Right hindlimb (tissue), 1 donor: Measurements from ENCODE around the gene GPSM1.
"Not testable (repeated sequence)": the region's sequence is repeated elsewhere in the genome, so short reads cannot be mapped to it uniquely, and the experiment has no call there.

Experiments used
- DNase-seq: peaks from one replicate; pipeline ENCODE4 v3.0.0-alpha.2; 2018

The GPSM1 gene

GRCh38 chr9:136401173-136401922 lies 74.0 kb downstream of the GPSM1 start:
- no peak for DNase-seq

DNA sequence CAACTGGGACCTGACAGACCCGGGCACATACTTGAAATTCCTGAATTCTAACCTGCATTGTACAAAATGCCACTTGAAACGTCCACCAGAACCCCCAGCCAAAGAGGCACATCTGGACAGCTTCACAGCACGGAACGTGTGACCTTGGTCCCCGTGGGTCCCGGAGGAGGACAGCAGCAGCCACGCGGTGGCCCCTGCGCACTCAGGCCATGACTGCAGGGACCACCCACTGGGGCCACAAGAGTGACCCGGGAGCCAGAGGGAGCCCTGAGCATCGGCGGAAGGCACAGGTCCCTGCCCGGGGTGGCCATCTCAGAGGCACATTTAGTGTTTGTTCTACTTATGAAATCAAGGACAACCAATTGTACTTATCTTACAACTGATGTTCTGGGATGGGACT lies 74.7 kb downstream of the GPSM1 start:
- no peak for DNase-seq

- no peak for DNase-seq
These were observed 76.2 kb downstream of the GPSM1 start for GRCh38 chr9:136403538-136403914.

DNA sequence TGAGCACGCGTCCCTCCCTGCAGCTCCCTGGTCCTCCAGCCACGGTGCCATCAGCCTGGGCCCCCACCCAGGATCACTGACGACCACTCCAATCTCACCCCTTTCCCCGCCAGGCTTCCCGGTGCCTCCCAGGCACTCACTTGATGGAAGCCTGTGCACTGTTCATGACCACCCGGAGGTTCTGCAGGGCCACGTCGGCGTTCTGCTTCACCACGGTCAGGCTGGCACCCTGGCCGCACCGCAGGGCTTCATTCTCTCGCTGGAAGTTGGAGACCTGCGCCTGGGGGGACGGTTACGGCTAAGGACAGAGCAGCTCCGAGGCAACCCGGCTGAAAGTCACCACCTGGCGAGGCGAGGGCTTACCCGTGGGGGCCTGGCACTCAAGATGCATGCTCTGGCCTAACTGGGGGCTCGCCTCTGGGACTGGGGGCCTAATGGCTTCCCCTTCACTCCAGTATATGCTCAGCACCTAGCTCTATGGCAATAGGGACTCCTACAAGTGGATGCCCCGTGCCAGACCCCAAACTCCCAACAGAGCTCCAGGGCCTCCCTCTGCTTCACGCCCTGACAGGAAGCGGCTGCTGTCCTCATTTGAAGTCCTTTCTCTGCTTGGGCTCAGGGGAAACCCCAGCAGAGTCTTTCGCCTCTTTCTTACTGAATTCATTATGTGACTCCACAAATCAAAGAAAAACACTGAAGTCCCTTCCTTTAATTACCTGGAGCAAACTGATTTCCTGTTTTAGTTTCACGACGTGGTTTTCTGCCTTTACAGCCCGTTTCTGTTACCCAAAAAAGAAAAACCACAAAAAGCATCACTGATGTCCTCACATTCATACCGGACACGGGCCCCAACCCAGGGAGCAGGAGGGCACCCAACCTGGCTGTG lies 76.8 kb downstream of the GPSM1 start:
- DNase-seq, result no peak

DNA sequence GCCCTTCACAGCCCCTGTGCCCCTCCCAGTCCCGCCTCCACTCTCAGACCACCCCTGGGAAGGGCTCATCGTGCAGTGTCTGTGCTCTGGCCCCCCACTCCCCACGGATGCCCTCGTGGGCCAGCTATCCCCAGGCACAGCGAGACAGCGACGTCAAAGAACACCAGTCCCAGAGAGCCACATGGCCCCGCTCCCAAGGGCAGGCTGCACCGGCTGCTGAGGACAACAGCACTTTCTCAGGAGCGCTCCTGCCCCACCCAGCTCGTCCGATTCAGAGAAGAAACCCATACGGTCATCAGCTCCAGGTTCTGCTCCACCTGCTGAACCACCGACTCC lies 77.4 kb downstream of the GPSM1 start:
- DNase-seq, result no peak

GRCh38 chr9:136405481-136405880 lies 78.1 kb downstream of the GPSM1 start:
- DNase-seq, result no peak

- not testable (repeated sequence) for DNase-seq
These were observed 78.6 kb downstream of the GPSM1 start for GRCh38 chr9:136405904-136406303.

DNA sequence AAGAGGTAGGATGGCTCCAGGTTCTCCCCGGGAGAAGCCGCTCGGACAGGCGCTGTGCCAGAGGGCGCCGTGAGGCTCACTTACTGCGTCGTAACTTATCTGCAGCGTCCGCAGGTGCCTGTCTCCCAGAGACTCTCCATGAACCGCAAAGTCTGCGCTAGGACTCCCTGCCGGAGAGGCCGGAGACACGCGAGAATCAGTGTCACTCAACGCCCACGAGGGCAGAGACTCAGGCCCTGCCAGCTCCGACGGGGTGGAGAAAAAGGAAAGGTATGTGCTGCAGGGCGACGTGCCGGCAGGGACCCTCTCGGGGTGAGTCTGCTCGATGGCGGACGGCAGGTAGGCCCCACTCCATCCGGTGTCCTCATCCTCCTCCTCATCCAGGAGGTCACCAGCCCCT lies 79.7 kb downstream of the GPSM1 start:
- DNase-seq, result not testable (repeated sequence)

DNA sequence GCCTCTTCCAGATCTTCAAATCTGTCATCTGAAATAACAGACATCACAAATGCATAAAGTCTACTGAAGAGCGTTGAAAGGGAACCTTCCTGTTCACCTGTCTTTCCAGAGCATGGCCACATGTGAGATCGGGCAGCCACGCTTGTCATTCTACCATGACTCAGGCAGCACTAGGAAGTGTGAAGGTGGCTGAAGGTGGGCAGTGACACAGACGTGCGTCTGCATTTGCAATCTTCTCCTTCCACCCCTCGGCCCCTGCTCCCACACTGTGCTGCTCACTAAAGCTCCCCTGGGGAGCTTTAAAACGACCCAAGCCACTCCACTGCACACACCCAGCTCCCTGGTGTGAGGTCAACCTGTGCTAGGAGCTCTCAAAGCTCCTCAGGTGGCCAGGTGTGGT lies 80.6 kb downstream of the GPSM1 start:
- no peak for DNase-seq
